Measurements from ENCODE around the gene XRCC2.
A peak's percentile ranks its signal among the peaks of the same experiment; 100 is the strongest.

XRCC2 gene

DNA sequence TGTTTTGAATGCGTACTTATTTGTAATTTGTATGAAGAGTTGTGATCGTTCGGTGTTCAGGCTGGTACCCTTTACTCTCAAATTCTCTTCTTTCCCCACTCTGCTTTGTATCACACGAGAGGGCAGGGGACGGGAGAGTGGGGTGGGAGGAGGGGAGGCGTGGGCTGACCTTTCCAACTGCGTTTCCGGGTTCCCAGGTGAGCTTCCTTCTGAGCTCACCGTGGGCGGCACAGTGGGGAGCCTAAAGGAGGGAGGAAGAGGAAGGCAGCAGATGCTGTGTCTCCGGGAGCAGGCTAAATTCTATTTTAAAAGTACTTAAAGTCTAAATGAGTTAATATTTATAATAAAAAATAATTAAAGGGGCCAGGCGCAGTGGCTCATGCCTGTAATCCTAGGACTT, 7.4 kb upstream of the XRCC2 start:
- H3K27me3 ChIP-seq (ENCODE audit: insufficient read depth, low read length): no peaks in the 10 kb centered on the region
- no peak overlapping the region for H3K27ac ChIP-seq (ENCODE audit: low read depth, low read length)
- WGBS: 66% methylated on average over 8 of the region's 12 CpGs
- H3K4me3 ChIP-seq (ENCODE audit: low read length): no peak overlapping the region
- H3K36me3 ChIP-seq (ENCODE audit: insufficient read depth, low read length): no peaks in the 10 kb centered on the region
- H3K9ac ChIP-seq (ENCODE audit: low read depth, low read length): no peak overlapping the region
- H3K9me3 ChIP-seq (ENCODE audit: insufficient read depth, low read depth, low read length): no peaks in the 10 kb centered on the region
- no peaks in the 10 kb centered on the region for H3K4me1 ChIP-seq (ENCODE audit: insufficient read depth, low read length)

- H3K36me3 ChIP-seq (ENCODE audit: insufficient read depth, low read length): peaks cover 4% of the 10 kb centered on the region
- no peak overlapping the region for H3K4me3 ChIP-seq (ENCODE audit: low read length)
- 91% methylated on average over 10 of the region's 11 CpGs for WGBS
- peaks cover 4% of the 10 kb centered on the region; the same call in 1 of the 2 replicates for H3K4me1 ChIP-seq (ENCODE audit: insufficient read depth, low read length)
- H3K27ac ChIP-seq (ENCODE audit: low read depth, low read length): no peak overlapping the region
- H3K9ac ChIP-seq (ENCODE audit: low read depth, low read length): no peak overlapping the region
- no peaks in the 10 kb centered on the region for H3K9me3 ChIP-seq (ENCODE audit: insufficient read depth, low read depth, low read length)
- no peaks in the 10 kb centered on the region for H3K27me3 ChIP-seq (ENCODE audit: insufficient read depth, low read length)
These were observed 2.1 kb upstream of the XRCC2 start for GRCh38 chr7:152677808-152678670.

DNA sequence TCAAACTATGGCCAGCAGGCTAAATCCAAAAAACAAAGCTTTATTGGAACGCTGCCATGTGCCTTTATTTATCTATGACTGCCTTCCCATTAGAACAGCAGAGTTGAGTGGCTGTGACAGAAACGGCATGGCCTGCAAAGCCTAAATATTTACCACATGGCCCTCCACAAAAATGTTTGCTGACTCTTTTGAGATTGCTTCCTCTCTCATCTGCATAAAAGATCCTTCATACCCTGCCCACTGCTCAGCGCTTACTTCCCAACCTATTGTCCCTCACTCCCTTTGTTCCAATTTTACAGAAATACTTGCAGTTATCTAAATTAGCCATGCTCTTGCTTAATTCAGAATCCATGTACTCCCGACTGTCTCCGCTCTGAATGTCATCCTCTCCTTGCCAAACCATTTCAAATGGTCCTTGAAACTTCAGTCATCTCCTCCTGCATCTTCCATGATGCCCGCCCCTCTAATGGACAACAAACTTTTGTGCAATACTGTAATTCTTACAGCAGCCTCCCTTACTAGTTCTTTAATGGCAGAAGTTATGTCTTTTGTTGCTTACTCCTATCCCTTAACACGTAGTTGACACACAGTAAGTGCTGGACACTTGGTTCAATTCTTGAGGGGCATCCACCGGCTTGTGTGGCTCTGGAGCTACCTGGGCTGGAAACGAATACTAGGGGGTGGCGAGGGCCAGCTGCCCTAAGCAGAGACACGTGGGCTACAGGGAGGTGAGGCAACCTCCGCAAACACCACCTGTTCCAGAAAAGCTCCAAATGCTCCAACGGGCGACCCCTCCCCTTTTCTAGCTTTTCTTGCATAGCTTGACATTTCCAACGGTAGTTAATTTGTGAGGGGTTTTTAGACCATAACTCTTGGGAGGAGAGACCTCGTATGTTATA, 832 bp downstream of the XRCC2 start:
- Histone ChIP-seq H3K9me3 (ENCODE audit: insufficient read depth, low read depth, low read length) (no peaks in the 10 kb centered on the region), H3K27me3 (ENCODE audit: insufficient read depth, low read length) (no peaks in the 10 kb centered on the region), H3K27ac (ENCODE audit: low read depth, low read length) (peak overlapping the region; percentile 84), H3K9ac (ENCODE audit: low read depth, low read length) (peak overlapping the region; percentile 98), H3K4me1 (ENCODE audit: insufficient read depth, low read length) (peaks cover 4% of the 10 kb centered on the region; the same call in 1 of the 2 replicates), H3K36me3 (ENCODE audit: insufficient read depth, low read length) (peaks cover 28% of the 10 kb centered on the region), H3K4me3 (ENCODE audit: low read length) (peak overlapping the region; percentile 93)
- WGBS: 9% methylated on average over 14 of the region's 16 CpGs

DNA sequence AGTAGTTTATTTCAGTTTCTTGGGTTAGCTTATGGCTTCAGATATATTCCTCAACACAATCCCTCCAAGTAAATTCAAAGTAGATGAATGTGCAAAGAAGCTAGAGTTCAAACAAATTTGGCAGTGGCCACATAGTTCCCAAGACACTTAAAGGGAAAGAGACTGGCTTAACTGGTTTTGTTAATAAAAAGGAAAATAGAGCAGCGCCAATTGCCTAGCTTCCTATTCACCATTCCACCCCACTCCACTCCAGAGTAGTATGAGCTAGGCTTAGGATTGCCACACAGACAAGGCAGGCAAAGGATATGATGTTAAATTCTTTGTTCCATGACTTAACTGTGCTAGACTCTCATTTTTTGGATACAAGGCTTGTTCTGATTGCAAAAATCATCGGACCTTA, 2.0 kb downstream of the XRCC2 start:
- H3K9ac ChIP-seq (ENCODE audit: low read depth, low read length): no peak overlapping the region
- H3K4me3 ChIP-seq (ENCODE audit: low read length): no peak overlapping the region
- no peak overlapping the region for H3K27ac ChIP-seq (ENCODE audit: low read depth, low read length)
- 100% methylated on average over 1 of the region's 2 CpGs for WGBS
- no peaks in the 10 kb centered on the region for H3K9me3 ChIP-seq (ENCODE audit: insufficient read depth, low read depth, low read length)
- H3K36me3 ChIP-seq (ENCODE audit: insufficient read depth, low read length): peaks cover 40% of the 10 kb centered on the region
- no peaks in the 10 kb centered on the region for H3K27me3 ChIP-seq (ENCODE audit: insufficient read depth, low read length)
- peaks cover 4% of the 10 kb centered on the region; the same call in 1 of the 2 replicates for H3K4me1 ChIP-seq (ENCODE audit: insufficient read depth, low read length)

GRCh38 chr7:152672626-152673025, 3.3 kb downstream of the XRCC2 start:
- no peak overlapping the region for H3K27ac ChIP-seq (ENCODE audit: low read depth, low read length)
- 90% methylated on average over 1 of the region's 1 CpG for WGBS
- no peak overlapping the region for H3K4me3 ChIP-seq (ENCODE audit: low read length)
- no peaks in the 10 kb centered on the region for H3K9me3 ChIP-seq (ENCODE audit: insufficient read depth, low read depth, low read length)
- H3K27me3 ChIP-seq (ENCODE audit: insufficient read depth, low read length): no peaks in the 10 kb centered on the region
- H3K36me3 ChIP-seq (ENCODE audit: insufficient read depth, low read length): peaks cover 51% of the 10 kb centered on the region
- H3K4me1 ChIP-seq (ENCODE audit: insufficient read depth, low read length): peaks cover 4% of the 10 kb centered on the region; the same call in 1 of the 2 replicates
- no peak overlapping the region for H3K9ac ChIP-seq (ENCODE audit: low read depth, low read length)

DNA sequence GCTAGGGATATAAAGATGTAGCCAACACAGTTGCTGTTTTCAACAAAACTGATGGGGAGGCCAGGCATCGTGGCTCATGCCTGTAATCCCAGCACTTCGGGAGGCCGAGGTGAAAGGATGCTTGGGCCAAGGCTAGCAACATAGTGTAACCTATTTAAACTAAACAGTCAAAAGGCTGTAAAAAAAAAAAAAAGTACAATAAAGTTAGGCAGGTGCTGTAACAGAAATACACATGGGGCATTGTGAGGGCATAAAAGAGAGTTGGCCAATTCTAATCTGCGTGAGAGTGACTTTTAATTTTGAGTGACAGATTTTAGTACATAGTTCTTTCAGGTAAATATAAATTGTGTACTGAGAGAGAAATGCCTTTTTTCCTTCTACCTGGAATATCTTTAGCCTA, 6.2 kb downstream of the XRCC2 start:
- Histone ChIP-seq H3K36me3 (ENCODE audit: insufficient read depth, low read length) (peaks cover 67% of the 10 kb centered on the region), H3K9ac (ENCODE audit: low read depth, low read length) (no peak overlapping the region), H3K4me3 (ENCODE audit: low read length) (no peak overlapping the region), H3K4me1 (ENCODE audit: insufficient read depth, low read length) (peaks cover 1% of the 10 kb centered on the region; the same call in 1 of the 2 replicates), H3K27me3 (ENCODE audit: insufficient read depth, low read length) (no peaks in the 10 kb centered on the region), H3K9me3 (ENCODE audit: insufficient read depth, low read depth, low read length) (no peaks in the 10 kb centered on the region), H3K27ac (ENCODE audit: low read depth, low read length) (no peak overlapping the region)
- 99% methylated on average over 4 of the region's 4 CpGs for WGBS

- Histone ChIP-seq H3K27ac (ENCODE audit: low read depth, low read length) (no peak overlapping the region), H3K9me3 (ENCODE audit: insufficient read depth, low read depth, low read length) (no peaks in the 10 kb centered on the region), H3K9ac (ENCODE audit: low read depth, low read length) (no peak overlapping the region), H3K4me3 (ENCODE audit: low read length) (no peak overlapping the region), H3K36me3 (ENCODE audit: insufficient read depth, low read length) (peaks cover 68% of the 10 kb centered on the region), H3K27me3 (ENCODE audit: insufficient read depth, low read length) (no peaks in the 10 kb centered on the region), H3K4me1 (ENCODE audit: insufficient read depth, low read length) (no peaks in the 10 kb centered on the region)
- 98% methylated on average over 1 of the region's 1 CpG for WGBS
These were observed 7.0 kb downstream of the XRCC2 start for GRCh38 chr7:152668975-152669374.

GRCh38 chr7:152667958-152668357, 8.0 kb downstream of the XRCC2 start:
- Histone ChIP-seq H3K36me3 (ENCODE audit: insufficient read depth, low read length) (peaks cover 69% of the 10 kb centered on the region), H3K27ac (ENCODE audit: low read depth, low read length) (no peak overlapping the region)
- WGBS: 96% methylated on average over 5 of the region's 5 CpGs

GRCh38 chr7:152666078-152666477, 9.9 kb downstream of the XRCC2 start:
- H3K36me3 ChIP-seq (ENCODE audit: insufficient read depth, low read length): peaks cover 64% of the 10 kb centered on the region
- H3K4me1 ChIP-seq (ENCODE audit: insufficient read depth, low read length): no peaks in the 10 kb centered on the region
- WGBS: 97% methylated on average over 1 of the region's 1 CpG
- H3K27ac ChIP-seq (ENCODE audit: low read depth, low read length): no peak overlapping the region
- no peak overlapping the region for H3K4me3 ChIP-seq (ENCODE audit: low read length)
- no peaks in the 10 kb centered on the region for H3K27me3 ChIP-seq (ENCODE audit: insufficient read depth, low read length)
- no peaks in the 10 kb centered on the region for H3K9me3 ChIP-seq (ENCODE audit: insufficient read depth, low read depth, low read length)
- no peak overlapping the region for H3K9ac ChIP-seq (ENCODE audit: low read depth, low read length)

More at GRCh38 chr7:152667958-152668357, 8.0 kb downstream of the XRCC2 start:
- H3K27me3 ChIP-seq (ENCODE audit: insufficient read depth, low read length): no peaks in the 10 kb centered on the region
- no peak overlapping the region for H3K4me3 ChIP-seq (ENCODE audit: low read length)
- no peaks in the 10 kb centered on the region for H3K4me1 ChIP-seq (ENCODE audit: insufficient read depth, low read length)
- H3K9ac ChIP-seq (ENCODE audit: low read depth, low read length): no peak overlapping the region
- no peaks in the 10 kb centered on the region for H3K9me3 ChIP-seq (ENCODE audit: insufficient read depth, low read depth, low read length)

DNA sequence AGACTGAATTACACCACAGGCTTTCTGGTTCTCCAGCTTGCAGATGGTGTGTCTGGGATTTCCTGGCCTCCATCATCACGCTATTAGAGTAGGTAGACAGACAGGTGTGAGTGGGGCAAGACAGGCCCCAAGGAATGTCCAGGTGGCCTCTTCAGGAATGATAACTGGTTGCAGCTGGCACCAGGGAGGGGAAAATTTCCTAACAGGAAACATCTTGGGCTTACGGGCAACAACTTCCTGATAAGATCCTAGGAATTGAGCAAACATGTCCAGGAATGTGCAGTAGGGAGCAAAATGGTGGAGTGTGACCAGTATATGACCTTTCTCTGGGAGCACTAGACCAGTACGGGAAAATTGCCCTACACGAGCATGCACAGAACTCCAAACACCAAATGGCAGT, 11.3 kb downstream of the XRCC2 start:
- WGBS: 90% methylated on average over 4 of the region's 4 CpGs
- Histone ChIP-seq H3K9me3 (ENCODE audit: insufficient read depth, low read depth, low read length) (no peaks in the 10 kb centered on the region), H3K4me1 (ENCODE audit: insufficient read depth, low read length) (no peaks in the 10 kb centered on the region), H3K27ac (ENCODE audit: low read depth, low read length) (no peak overlapping the region), H3K9ac (ENCODE audit: low read depth, low read length) (no peak overlapping the region), H3K4me3 (ENCODE audit: low read length) (no peak overlapping the region), H3K27me3 (ENCODE audit: insufficient read depth, low read length) (no peaks in the 10 kb centered on the region), H3K36me3 (ENCODE audit: insufficient read depth, low read length) (peaks cover 70% of the 10 kb centered on the region)

DNA sequence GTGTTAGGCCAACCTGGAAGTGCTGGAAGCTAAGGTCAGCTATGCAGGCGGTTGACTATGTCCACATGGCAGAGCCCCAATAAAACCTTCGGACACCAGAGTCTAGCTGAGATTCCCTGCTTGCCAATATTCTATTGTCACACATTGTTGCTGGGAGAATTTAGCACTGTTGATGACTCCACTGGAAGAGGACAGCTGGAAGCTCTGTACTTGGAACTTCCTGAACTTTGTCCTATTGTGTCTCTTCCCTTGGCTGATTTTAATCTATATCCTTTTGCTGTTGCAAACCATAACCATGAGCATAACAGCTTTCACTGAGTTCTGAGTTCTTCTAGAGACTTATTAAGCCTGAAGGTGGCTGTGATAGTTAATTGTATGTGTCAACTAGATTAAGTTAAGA, 12.0 kb downstream of the XRCC2 start:
- peaks cover 70% of the 10 kb centered on the region for H3K36me3 ChIP-seq (ENCODE audit: insufficient read depth, low read length)
- H3K27ac ChIP-seq (ENCODE audit: low read depth, low read length): no peak overlapping the region
- H3K9me3 ChIP-seq (ENCODE audit: insufficient read depth, low read depth, low read length): no peaks in the 10 kb centered on the region
- 98% methylated on average over 2 of the region's 2 CpGs for WGBS
- H3K4me3 ChIP-seq (ENCODE audit: low read length): no peak overlapping the region
- H3K27me3 ChIP-seq (ENCODE audit: insufficient read depth, low read length): no peaks in the 10 kb centered on the region
- no peaks in the 10 kb centered on the region for H3K4me1 ChIP-seq (ENCODE audit: insufficient read depth, low read length)
- H3K9ac ChIP-seq (ENCODE audit: low read depth, low read length): no peak overlapping the region

Data from HUES64 (cell line).